HG02642 (cell line): Measurements from ENCODE around the gene LSAMP.

ENCODE experiments used
- ATAC-seq: cut with Tn5 transposase; IDR thresholded peaks from one replicate; pipeline ENCODE4 v1.9.1; 2021; ENCODE audit warnings: mild to moderate bottlenecking; ENCODE audit not compliant: unreplicated experiment, poor library complexity

The LSAMP gene

GRCh38 chr3:115931581-115931980 lies 513.7 kb downstream of the LSAMP start:
- ATAC-seq, result no peak

- peak; percentile 56 for ATAC-seq
Observed at GRCh38 chr3:115930922-115931321, 514.4 kb downstream of the LSAMP start.

GRCh38 chr3:115930168-115930567 lies 515.1 kb downstream of the LSAMP start:
- ATAC-seq, result no peak

- no peak for ATAC-seq
Observed at GRCh38 chr3:115928376-115928775, 516.9 kb downstream of the LSAMP start.

- ATAC-seq, result no peak
Observed at GRCh38 chr3:115927197-115927596, 518.1 kb downstream of the LSAMP start.

GRCh38 chr3:115922681-115923347 lies 522.5 kb downstream of the LSAMP start:
- no peak for ATAC-seq

- ATAC-seq, result no peak
Observed at GRCh38 chr3:115921711-115922110, 523.6 kb downstream of the LSAMP start.

GRCh38 chr3:115918900-115919299 lies 526.4 kb downstream of the LSAMP start:
- no peak for ATAC-seq

- ATAC-seq, result no peak
Observed at GRCh38 chr3:115916866-115917265, 528.4 kb downstream of the LSAMP start.

- ATAC-seq, result no peak
Observed at GRCh38 chr3:115915061-115915460, 530.2 kb downstream of the LSAMP start.

GRCh38 chr3:115913069-115913686 lies 532.1 kb downstream of the LSAMP start:
- no peak for ATAC-seq

- ATAC-seq, result no peak
Observed at GRCh38 chr3:115912372-115912771, 532.9 kb downstream of the LSAMP start.

GRCh38 chr3:115905871-115906270 lies 539.4 kb downstream of the LSAMP start:
- no peak for ATAC-seq

- no peak for ATAC-seq
Observed at GRCh38 chr3:115903843-115904242, 541.4 kb downstream of the LSAMP start.

GRCh38 chr3:115901008-115901407 lies 544.3 kb downstream of the LSAMP start:
- ATAC-seq, result no peak

- ATAC-seq, result no peak
Observed at GRCh38 chr3:115899535-115899934, 545.8 kb downstream of the LSAMP start.

- no peak for ATAC-seq
Observed at GRCh38 chr3:115898656-115899410, 546.5 kb downstream of the LSAMP start.

GRCh38 chr3:115891006-115891636 lies 554.2 kb downstream of the LSAMP start:
- ATAC-seq, result no peak

- no peak for ATAC-seq
Observed at GRCh38 chr3:115890579-115890978, 554.7 kb downstream of the LSAMP start.

GRCh38 chr3:115885621-115886020 lies 559.7 kb downstream of the LSAMP start:
- ATAC-seq, result no peak

- no peak for ATAC-seq
Observed at GRCh38 chr3:115877615-115877899, 567.7 kb downstream of the LSAMP start.
